Kidney (tissue), 14 donors: Measurements from ENCODE around the gene ADGRL3. TPM values are rescaled to one million over a fixed set of nuclear protein-coding genes. Genes with fewer than 3 reads are reported as not detected.

ENCODE experiments used
- DNase-seq, 5 donors: peaks; one replicate each; pipeline ENCODE4 v3.0.0-alpha.2; 2013 to 2020
- FAIRE-seq: peaks from 2 replicates; lab custom pipeline; 2012; peaks lifted over from hg19 to GRCh38; lab: Jason Lieb, UNC
- H3K27ac ChIP-seq, 2 donors: one replicate each; pipeline ENCODE4 v1.7.0; 2013; ENCODE audit warnings: low read depth in 2 of 2, low read length in 2 of 2, inconsistent platforms in 1 of 2
- H3K27me3 ChIP-seq: one replicate; pipeline ENCODE4 v1.7.1; 2013; ENCODE audit warnings: low read length, inconsistent platforms; ENCODE audit not compliant: control insufficient read depth, insufficient read depth
- H3K36me3 ChIP-seq, 3 donors: one replicate each; pipeline versions ENCODE4 v1.7.0 to v1.7.1; 2013; ENCODE audit warnings: low read length in 3 of 3, control low read depth in 1 of 3, inconsistent platforms in 1 of 3; ENCODE audit not compliant: insufficient read depth in 3 of 3, control insufficient read depth in 2 of 3
- H3K4me1 ChIP-seq, 3 donors: one replicate each; pipeline versions ENCODE4 v1.7.0 to v1.7.1; 2013; ENCODE audit warnings: low read length in 3 of 3, inconsistent platforms in 1 of 3, low read depth in 1 of 3; ENCODE audit not compliant: control insufficient read depth in 2 of 3, insufficient read depth in 2 of 3
- H3K4me3 ChIP-seq, 3 donors: one replicate each; pipeline versions ENCODE4 v1.7.0 to v1.8.1; 2013; ENCODE audit warnings: low read length in 3 of 3, control low read depth in 1 of 3, inconsistent platforms in 1 of 3
- H3K9ac ChIP-seq, 3 donors: one replicate each; pipeline versions ENCODE4 v1.7.0 to v1.7.1; 2013; ENCODE audit warnings: low read length in 3 of 3, control low read depth in 1 of 3, inconsistent platforms in 1 of 3
- H3K9me3 ChIP-seq, 3 donors: one replicate each; pipeline versions ENCODE4 v1.7.0 to v1.7.1; 2013; ENCODE audit warnings: low read length in 3 of 3, control low read depth in 1 of 3, inconsistent platforms in 1 of 3; ENCODE audit not compliant: control insufficient read depth in 2 of 3, insufficient read depth in 1 of 3
- intact Hi-C: fragments of 100-400 bp; cut with DNase I; formaldehyde crosslinking; loops from one replicate; pipeline ENCODE4 v1.11.1; 2022
- polyA plus RNA-seq: library from polyadenylated mRNA; stranded (reverse); fragments of 350-450 nt; fragmentation: Illumina TruSeq; extraction: RNeasy Lipid Tissue Mini Kit (QIAGEN cat#74804); gene quantifications from one replicate; pipeline ENCODE4 v1.2.3, GENCODE V29; 2014; ENCODE audit warnings: low read depth, low replicate concordance; ENCODE audit not compliant: insufficient read depth
- total RNA-seq: library from RNA; stranded (reverse); fragmentation: NEBNext Ultra II Directional; extraction: Animal tissue kit (Norgen Biotek cat#: 25700); gene quantifications from one replicate; pipeline ENCODE4 v1.2.1, GENCODE V29; 2021
- TF ChIP-seq, protein P1 (sequence below): IDR thresholded peaks from 3 replicates; pipeline ENCODE4 v1.5.1; 2012; ENCODE audit warnings: mild to moderate bottlenecking, moderate library complexity, borderline replicate concordance; ENCODE audit not compliant: insufficient read depth; ENCODE audit errors: extremely low read depth
- donor health status: control.
- donor health status: control.
- donor health status: control.
- donor health status: control.
- donor health status: control.
- donor health status: DM: yes; HTN: yes; CAD: no.
- donor health status: Normal renal cell carcinoma (clear cell type).

The ADGRL3 gene
- total and polyA plus RNA-seq, 2 donors from 2014 or later: 1.3 to 8.9 TPM

GRCh38 chr4:61588621-61589402, 388.7 kb downstream of the ADGRL3 start:
- no peak for DNase-seq
- intact Hi-C loops: no loop called here
- TF ChIP-seq, protein P1, sequence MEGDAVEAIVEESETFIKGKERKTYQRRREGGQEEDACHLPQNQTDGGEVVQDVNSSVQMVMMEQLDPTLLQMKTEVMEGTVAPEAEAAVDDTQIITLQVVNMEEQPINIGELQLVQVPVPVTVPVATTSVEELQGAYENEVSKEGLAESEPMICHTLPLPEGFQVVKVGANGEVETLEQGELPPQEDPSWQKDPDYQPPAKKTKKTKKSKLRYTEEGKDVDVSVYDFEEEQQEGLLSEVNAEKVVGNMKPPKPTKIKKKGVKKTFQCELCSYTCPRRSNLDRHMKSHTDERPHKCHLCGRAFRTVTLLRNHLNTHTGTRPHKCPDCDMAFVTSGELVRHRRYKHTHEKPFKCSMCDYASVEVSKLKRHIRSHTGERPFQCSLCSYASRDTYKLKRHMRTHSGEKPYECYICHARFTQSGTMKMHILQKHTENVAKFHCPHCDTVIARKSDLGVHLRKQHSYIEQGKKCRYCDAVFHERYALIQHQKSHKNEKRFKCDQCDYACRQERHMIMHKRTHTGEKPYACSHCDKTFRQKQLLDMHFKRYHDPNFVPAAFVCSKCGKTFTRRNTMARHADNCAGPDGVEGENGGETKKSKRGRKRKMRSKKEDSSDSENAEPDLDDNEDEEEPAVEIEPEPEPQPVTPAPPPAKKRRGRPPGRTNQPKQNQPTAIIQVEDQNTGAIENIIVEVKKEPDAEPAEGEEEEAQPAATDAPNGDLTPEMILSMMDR: no peak
- no peak for FAIRE-seq
- H3K36me3 ChIP-seq: no peaks in the 10 kb centered on the region
- no peaks in the 10 kb centered on the region for H3K4me1 ChIP-seq
- H3K9me3 ChIP-seq: no peaks in the 10 kb centered on the region
- H3K4me3 ChIP-seq: no peak overlapping the region
- no peak overlapping the region for H3K27ac ChIP-seq
- no peaks in the 10 kb centered on the region for H3K27me3 ChIP-seq
- no peak overlapping the region for H3K9ac ChIP-seq

DNA sequence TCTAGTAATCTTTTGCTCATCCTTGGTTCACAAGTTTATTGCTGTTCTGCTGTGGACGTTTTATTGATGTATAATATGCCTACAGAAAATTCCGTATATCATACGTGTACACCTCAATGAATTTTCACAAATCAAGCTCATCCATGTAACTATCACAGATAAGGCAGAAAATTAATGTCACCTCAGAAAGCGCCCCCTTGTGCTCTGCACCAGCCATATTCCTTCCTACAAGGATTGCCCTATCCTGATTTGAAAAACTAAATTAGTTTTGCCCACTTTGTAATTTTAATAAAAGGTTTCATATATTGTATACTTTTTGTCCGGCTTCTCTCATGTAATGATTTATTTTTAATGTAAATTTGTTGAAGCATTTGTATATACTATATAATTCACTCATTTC, 390.8 kb downstream of the ADGRL3 start:
- H3K9ac ChIP-seq: no peak overlapping the region
- DNase-seq (no peak), FAIRE-seq (no peak)
- no peaks in the 10 kb centered on the region for H3K4me1 ChIP-seq
- H3K9me3 ChIP-seq: no peaks in the 10 kb centered on the region
- H3K4me3 ChIP-seq: no peak overlapping the region
- no peaks in the 10 kb centered on the region for H3K36me3 ChIP-seq
- intact Hi-C loops: no loop called here
- TF ChIP-seq, protein P1: no peak
- H3K27me3 ChIP-seq: no peaks in the 10 kb centered on the region
- no peak overlapping the region for H3K27ac ChIP-seq

- intact Hi-C loops: no loop called here
- Histone ChIP-seq H3K4me1 (no peaks in the 10 kb centered on the region), H3K9me3 (no peaks in the 10 kb centered on the region), H3K9ac (no peak overlapping the region), H3K36me3 (no peaks in the 10 kb centered on the region), H3K27me3 (no peaks in the 10 kb centered on the region), H3K27ac (no peak overlapping the region), H3K4me3 (no peak overlapping the region)
- TF ChIP-seq, protein P1: no peak
- FAIRE-seq (no peak), DNase-seq (no peak)
Measured at GRCh38 chr4:61596606-61597340, 396.6 kb downstream of the ADGRL3 start.
